GM12891 (cell line): ENCODE measurements around the gene TPPP2.

Experiments used
- POLR2AphosphoS5 ChIP-seq: IDR thresholded peaks from 2 replicates; pipeline ENCODE4 v1.6.1; 2011; ENCODE audit warnings: low read depth, low read length, control low read depth
- TAF1 ChIP-seq: IDR thresholded peaks from 2 replicates; pipeline ENCODE4 v1.6.1; 2011; ENCODE audit warnings: low read depth, low read length, control low read depth

- TF ChIP-seq POLR2AphosphoS5: no peak
- TF ChIP-seq TAF1: no peak
These were observed 31.3 kb downstream of the TPPP2 start for GRCh38 chr14:21061347-21061668.
